Bronchial epithelial cell (primary cell): Measurements from ENCODE around the gene SPIRE1. TPM values are rescaled to one million over a fixed set of nuclear protein-coding genes. Genes with fewer than 3 reads are reported as not detected.

ENCODE experiments used
- DNase-seq: peaks from one replicate; pipeline ENCODE4 v3.0.0-alpha.2; 2010; ENCODE audit warnings: low read depth
- FAIRE-seq: peaks from 2 replicates; lab custom pipeline; 2011; peaks lifted over from hg19 to GRCh38; lab: Jason Lieb, UNC
- H3K27me3 ChIP-seq: 2 replicates; pipeline ENCODE4 v1.5.1; 2011; ENCODE audit warnings: low read length; ENCODE audit not compliant: control insufficient read depth, insufficient read depth
- H3K36me3 ChIP-seq: 2 replicates; pipeline ENCODE4 v1.5.1; 2011; ENCODE audit warnings: low read length; ENCODE audit not compliant: control insufficient read depth, insufficient read depth
- H3K4me3 ChIP-seq: 2 replicates; pipeline ENCODE4 v1.5.1; 2011; ENCODE audit warnings: mild to moderate bottlenecking, low read depth, low read length, control low read depth
- total RNA-seq: library from RNA; depleted of rRNA; stranded (reverse); fragments of >200 nt; gene quantifications from 2 replicates; pipeline ENCODE4 v1.2.1, GENCODE V29; 2014
- TF ChIP-seq, protein P1 (sequence below): IDR thresholded peaks from 2 replicates; pipeline ENCODE4 v1.5.1; 2011; ENCODE audit warnings: mild to moderate bottlenecking, moderate library complexity, low read length, control low read depth, inconsistent platforms; ENCODE audit not compliant: insufficient read depth, severe bottlenecking

The SPIRE1 gene
- total RNA-seq, 1 donor from 2014 or later: 141 TPM

DNA sequence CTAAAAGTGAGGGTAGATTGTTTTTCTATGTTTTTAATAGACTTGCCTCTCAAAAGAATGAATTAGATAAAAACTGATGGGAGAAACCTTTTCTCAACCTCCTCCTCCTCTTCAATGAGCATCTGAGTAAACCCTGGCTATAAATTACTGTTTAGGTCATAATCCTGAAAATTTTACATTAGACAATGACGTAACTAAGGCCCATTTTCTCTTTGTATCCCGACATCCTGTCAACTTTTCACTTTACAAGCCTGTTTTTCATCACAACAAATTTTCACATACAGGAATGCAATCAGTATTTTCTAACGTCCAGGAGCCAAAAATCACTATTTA is 1.3 kb downstream of the SPIRE1 start:
- H3K27me3 ChIP-seq: no peaks in the 10 kb centered on the region
- DNase-seq: peak; percentile 20
- TF ChIP-seq, protein P1, sequence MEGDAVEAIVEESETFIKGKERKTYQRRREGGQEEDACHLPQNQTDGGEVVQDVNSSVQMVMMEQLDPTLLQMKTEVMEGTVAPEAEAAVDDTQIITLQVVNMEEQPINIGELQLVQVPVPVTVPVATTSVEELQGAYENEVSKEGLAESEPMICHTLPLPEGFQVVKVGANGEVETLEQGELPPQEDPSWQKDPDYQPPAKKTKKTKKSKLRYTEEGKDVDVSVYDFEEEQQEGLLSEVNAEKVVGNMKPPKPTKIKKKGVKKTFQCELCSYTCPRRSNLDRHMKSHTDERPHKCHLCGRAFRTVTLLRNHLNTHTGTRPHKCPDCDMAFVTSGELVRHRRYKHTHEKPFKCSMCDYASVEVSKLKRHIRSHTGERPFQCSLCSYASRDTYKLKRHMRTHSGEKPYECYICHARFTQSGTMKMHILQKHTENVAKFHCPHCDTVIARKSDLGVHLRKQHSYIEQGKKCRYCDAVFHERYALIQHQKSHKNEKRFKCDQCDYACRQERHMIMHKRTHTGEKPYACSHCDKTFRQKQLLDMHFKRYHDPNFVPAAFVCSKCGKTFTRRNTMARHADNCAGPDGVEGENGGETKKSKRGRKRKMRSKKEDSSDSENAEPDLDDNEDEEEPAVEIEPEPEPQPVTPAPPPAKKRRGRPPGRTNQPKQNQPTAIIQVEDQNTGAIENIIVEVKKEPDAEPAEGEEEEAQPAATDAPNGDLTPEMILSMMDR: no peak
- no peaks in the 10 kb centered on the region for H3K36me3 ChIP-seq
- FAIRE-seq: no peak
- peak overlapping the region; percentile 88 for H3K4me3 ChIP-seq

DNA sequence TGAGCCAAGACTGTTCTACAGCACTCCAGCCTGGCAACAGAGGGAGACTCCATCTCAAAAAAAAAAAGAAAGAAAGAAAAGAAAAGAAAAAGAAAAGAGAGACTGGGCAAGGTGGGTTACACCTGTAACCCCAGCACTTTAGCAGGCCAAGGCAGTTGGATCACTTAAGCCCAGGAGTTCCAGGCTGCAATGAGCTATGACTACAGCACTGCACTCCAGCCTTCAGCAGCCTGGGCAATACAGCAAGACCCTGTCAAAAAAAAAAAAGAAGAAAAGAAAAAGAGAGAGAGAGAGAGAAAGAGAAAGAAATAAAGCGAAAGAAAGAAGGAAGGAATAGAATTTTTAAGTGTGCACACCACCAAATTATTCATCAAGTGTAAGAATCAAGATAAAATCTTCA is 2.9 kb downstream of the SPIRE1 start:
- Histone ChIP-seq H3K27me3 (no peaks in the 10 kb centered on the region), H3K4me3 (no peak overlapping the region), H3K36me3 (no peaks in the 10 kb centered on the region)
- TF ChIP-seq, protein P1: no peak
- no peak for DNase-seq
- FAIRE-seq: no peak

DNA sequence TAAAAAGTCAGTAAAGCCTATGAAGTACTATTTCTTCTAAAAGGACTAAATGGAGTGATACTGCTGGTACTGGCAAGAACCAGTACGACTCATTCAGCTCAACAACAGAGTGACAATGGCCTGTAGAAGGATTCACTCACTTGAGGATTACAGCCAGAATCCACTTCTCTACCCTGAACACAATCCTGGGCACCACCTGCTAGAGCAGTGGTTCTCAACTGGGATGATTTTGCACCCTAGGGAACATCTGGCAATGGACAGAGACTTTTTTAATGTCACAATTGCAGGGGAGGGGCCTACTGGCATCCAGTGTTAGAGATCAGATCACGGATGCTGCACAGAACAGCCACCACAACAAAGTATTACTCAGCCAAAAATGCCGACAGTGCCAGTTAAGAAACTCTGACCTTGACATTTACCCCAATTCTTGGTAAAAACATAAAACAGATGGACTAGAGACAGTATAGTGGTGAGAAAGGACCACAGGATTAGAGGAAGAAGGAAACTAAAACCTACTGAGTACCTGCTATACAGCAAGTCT is 5.0 kb downstream of the SPIRE1 start:
- Histone ChIP-seq H3K4me3 (no peak overlapping the region), H3K27me3 (no peaks in the 10 kb centered on the region), H3K36me3 (no peaks in the 10 kb centered on the region)
- DNase-seq (no peak), FAIRE-seq (no peak)
- TF ChIP-seq, protein P1: no peak

DNA sequence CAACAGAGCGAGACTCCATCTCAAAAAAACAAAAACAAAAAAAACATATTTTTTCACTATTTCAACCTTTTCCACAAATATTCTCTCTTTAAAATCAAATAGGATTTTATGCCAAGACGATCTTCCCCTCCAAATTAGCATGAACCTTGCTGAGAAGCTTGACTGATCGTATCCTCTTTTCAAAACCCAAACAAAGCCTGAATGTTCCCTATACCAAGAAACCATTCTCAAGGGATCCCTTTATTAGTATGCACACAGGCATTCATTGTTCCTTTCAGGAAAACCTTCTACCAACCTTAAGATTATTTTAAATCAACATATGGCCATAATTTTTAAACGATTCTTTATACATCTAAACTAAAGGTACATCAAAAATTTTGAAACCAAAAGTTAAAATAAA is 6.3 kb downstream of the SPIRE1 start:
- H3K36me3 ChIP-seq: peaks cover 1% of the 10 kb centered on the region
- no peak overlapping the region for H3K4me3 ChIP-seq
- TF ChIP-seq, protein P1: no peak
- H3K27me3 ChIP-seq: no peaks in the 10 kb centered on the region
- no peak for DNase-seq
- FAIRE-seq: no peak

DNA sequence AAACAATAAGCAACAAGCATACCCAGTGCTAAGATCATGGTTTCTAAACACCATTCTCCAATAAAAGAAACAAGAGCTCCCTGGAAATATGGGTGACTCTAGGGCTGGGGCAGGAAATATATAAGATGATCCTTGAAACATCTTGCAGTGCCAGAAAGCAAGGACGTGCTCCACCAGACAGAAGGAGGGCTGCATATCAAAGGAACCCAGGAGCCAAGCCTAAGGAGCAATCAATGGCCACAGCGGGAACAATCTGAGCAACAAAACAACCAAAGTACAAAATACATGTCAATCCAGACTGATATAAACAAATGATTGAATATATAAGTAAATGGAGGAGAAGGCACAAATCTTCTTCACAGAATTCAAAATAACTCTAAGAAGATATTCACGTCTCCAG is 10.1 kb downstream of the SPIRE1 start:
- Histone ChIP-seq H3K36me3 (peaks cover 1% of the 10 kb centered on the region), H3K4me3 (no peak overlapping the region), H3K27me3 (no peaks in the 10 kb centered on the region)
- TF ChIP-seq, protein P1: no peak
- DNase-seq: no peak
- no peak for FAIRE-seq

DNA sequence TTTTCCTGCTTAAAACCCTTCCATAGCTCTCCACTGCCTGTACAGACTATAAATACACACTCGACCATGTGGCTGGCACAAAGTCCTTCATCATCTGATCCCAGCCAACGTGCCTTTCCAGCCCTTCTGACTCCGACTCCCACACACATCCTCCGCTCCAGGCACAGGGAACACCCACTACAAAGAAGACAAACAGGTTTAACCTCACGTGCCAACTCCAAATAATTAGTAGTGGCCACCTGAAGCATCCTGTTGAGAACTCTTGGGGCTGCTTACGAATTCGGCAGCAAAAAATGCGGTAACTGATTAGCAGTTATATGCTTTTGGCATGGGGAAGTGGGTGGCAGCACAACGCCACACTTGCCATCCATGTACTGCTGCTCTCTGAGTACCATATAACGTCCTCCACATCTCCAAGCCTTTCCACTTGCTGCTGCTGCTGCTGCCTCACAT is 12.1 kb downstream of the SPIRE1 start:
- FAIRE-seq (no peak), DNase-seq (peak; percentile 59)
- Histone ChIP-seq H3K27me3 (no peaks in the 10 kb centered on the region), H3K36me3 (peaks cover 1% of the 10 kb centered on the region), H3K4me3 (no peak overlapping the region)
- TF ChIP-seq, protein P1: no peak
